ENCODE measurements around the gene ZNF592.

DNA sequence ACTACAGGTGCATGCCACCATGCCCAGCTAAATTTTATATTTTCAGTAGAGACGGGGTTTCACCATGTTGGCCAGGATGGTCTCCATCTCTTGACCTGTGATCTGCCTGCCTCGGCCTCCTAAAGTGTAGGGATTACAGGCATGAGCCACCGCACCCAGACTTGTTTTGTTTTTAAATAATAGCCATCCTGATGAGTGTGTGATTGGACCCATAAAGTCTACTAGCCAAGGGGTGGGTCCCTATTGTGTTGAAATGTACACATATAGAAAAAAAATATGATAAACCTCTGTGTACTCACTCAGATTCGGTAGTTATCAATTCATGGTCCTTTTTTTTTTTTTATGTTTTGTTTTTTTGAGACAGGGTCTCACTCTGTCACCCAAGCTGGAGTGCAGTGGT lies 17.3 kb downstream of the ZNF592 start:
- TF ChIP-seq POLR2AphosphoS5 (IDR thresholded peaks at IDR 0.05; ENCODE audit: low read depth, low read length): no peak
- no peak for TF ChIP-seq TAF1 (IDR thresholded peaks at IDR 0.05; ENCODE audit: borderline replicate concordance, low read depth, low read length)

Data from GM12892 (cell line).